ENCODE data around the gene CCDC136. TPM values are rescaled to one million over a fixed set of nuclear protein-coding genes. Genes with fewer than 3 reads are reported as not detected.

Gene CCDC136
- total and polyA plus RNA-seq, 2 experiments from 2014 or later, result 27.1 to 55.7 TPM

GRCh38 chr7:128867241-128867640 lies 75.5 kb downstream of the CCDC136 start:
- no peak overlapping the region for H3K27ac ChIP-seq (ENCODE audit: low read depth)
- no peaks in the 10 kb centered on the region for H3K9me2 ChIP-seq (ENCODE audit: insufficient read depth)
- Mint-ChIP-seq H3K4me3 (no peak overlapping the region), H3K27ac (no peak overlapping the region), H3K4me1 (peaks cover 32% of the 10 kb centered on the region), H3K27me3 (ENCODE audit: insufficient read depth, low read depth, poor library complexity) (peaks cover 49% of the 10 kb centered on the region), H3K36me3 (ENCODE audit: low read depth) (peaks cover 11% of the 10 kb centered on the region), H3K9me3 (no peaks in the 10 kb centered on the region; the same call in 2 of the 3 replicates)
- no peak overlapping the region for H3K4me3 ChIP-seq
- ATAC-seq, result no peak
- no peak overlapping the region for H2AFZ ChIP-seq
- H3K4me2 ChIP-seq, result no peak overlapping the region; the same call in 1 of the 2 replicates
- peaks cover 27% of the 10 kb centered on the region for H3K4me1 ChIP-seq (ENCODE audit: insufficient read depth)
- TF ChIP-seq CREB1 (CRISPR knock-in tag; IDR thresholded peaks at IDR 0.05; ENCODE audit: low read depth), result no peak
- no peak for TF ChIP-seq CTCF (conservative IDR thresholded peaks at IDR 0.05; ENCODE audit: low read depth in 2 of 2)
- no peak for TF ChIP-seq ZNF331 (CRISPR knock-in tag; IDR thresholded peaks at IDR 0.05; ENCODE audit: low read depth)
- no peak for TF ChIP-seq JUNB (IDR thresholded peaks at IDR 0.05; ENCODE audit: unreplicated experiment)
- no peaks in the 10 kb centered on the region for H3K36me3 ChIP-seq (ENCODE audit: insufficient read depth)
- peaks cover 12% of the 10 kb centered on the region for H3K79me2 ChIP-seq (replicated peaks; ENCODE audit: insufficient read depth)
- H3K27me3 ChIP-seq (ENCODE audit: insufficient read depth), result peaks cover 56% of the 10 kb centered on the region
- H4K20me1 ChIP-seq (replicated peaks; ENCODE audit: insufficient read depth), result peaks cover 7% of the 10 kb centered on the region
- no peak for DNase-seq (ENCODE audit: low spot score)
- H3F3A ChIP-seq (replicated peaks; ENCODE audit: low read depth), result peaks cover 16% of the 10 kb centered on the region; the same call in 1 of the 2 replicates

GRCh38 chr7:128867842-128868623 lies 76.3 kb downstream of the CCDC136 start:
- no peaks in the 10 kb centered on the region for H3K9me2 ChIP-seq (ENCODE audit: insufficient read depth)
- H3K27ac ChIP-seq (ENCODE audit: low read depth), result no peak overlapping the region
- Mint-ChIP-seq H3K36me3 (ENCODE audit: low read depth) (peaks cover 11% of the 10 kb centered on the region), H3K4me1 (peaks cover 30% of the 10 kb centered on the region), H3K9me3 (no peaks in the 10 kb centered on the region; the same call in 2 of the 3 replicates), H3K4me3 (peak overlapping the region; percentile 73), H3K27ac (no peak overlapping the region), H3K27me3 (ENCODE audit: insufficient read depth, low read depth, poor library complexity) (peaks cover 41% of the 10 kb centered on the region)
- peaks cover 11% of the 10 kb centered on the region for H3K79me2 ChIP-seq (replicated peaks; ENCODE audit: insufficient read depth)
- peak; percentile 3 for ATAC-seq
- no peak overlapping the region for H2AFZ ChIP-seq
- H4K20me1 ChIP-seq (replicated peaks; ENCODE audit: insufficient read depth), result peaks cover 7% of the 10 kb centered on the region
- peak overlapping the region; percentile 85 for H3K4me2 ChIP-seq
- H3K27me3 ChIP-seq (ENCODE audit: insufficient read depth), result peaks cover 56% of the 10 kb centered on the region
- no peak for TF ChIP-seq STAT1 (IDR thresholded peaks at IDR 0.05; ENCODE audit: unreplicated experiment)
- no peak for TF ChIP-seq REST (IDR thresholded peaks at IDR 0.05; ENCODE audit: unreplicated experiment)
- TF ChIP-seq CREB1 (CRISPR knock-in tag; IDR thresholded peaks at IDR 0.05; ENCODE audit: low read depth), result no peak
- no peak for TF ChIP-seq EZH2phosphoT487 (IDR thresholded peaks at IDR 0.05; ENCODE audit: unreplicated experiment)
- TF ChIP-seq EZH2 (IDR thresholded peaks at IDR 0.05; ENCODE audit: low read depth, unreplicated experiment), result no peak
- TF ChIP-seq POLR2AphosphoS5 (IDR thresholded peaks at IDR 0.05; ENCODE audit: low read depth), result no peak
- TF ChIP-seq ETS1 (IDR thresholded peaks at IDR 0.05), result no peak
- H3K4me3 ChIP-seq, result peak overlapping the region; percentile 75
- peak; percentile 57 for DNase-seq (ENCODE audit: low spot score)
- H3F3A ChIP-seq (replicated peaks; ENCODE audit: low read depth), result peaks cover 16% of the 10 kb centered on the region; the same call in 1 of the 2 replicates
- peaks cover 27% of the 10 kb centered on the region for H3K4me1 ChIP-seq (ENCODE audit: insufficient read depth)
- H3K36me3 ChIP-seq (ENCODE audit: insufficient read depth), result no peaks in the 10 kb centered on the region

All from GM23338 (cell line).